Spleen (tissue), 7 donors: ENCODE measurements around the gene NDUFAF2.

Source experiments
- CTCF ChIP-seq, 11 experiments: fragments of 200-600 bp in 7 of 11; fragments of 450-650 bp in 4 of 11; sonication (generic) in 4 of 11; IDR thresholded peaks in 8 of 11; conservative IDR thresholded peaks in 3 of 11; 1 replicate in 7 of 11; 2 replicates in 4 of 11; pipeline versions ENCODE4 v1.4.0 to v1.8.0; 2016 to 2021; ENCODE audit warnings: antibody characterized with exemption in 11 of 11, inconsistent platforms in 4 of 11, mild to moderate bottlenecking in 1 of 11
- POLR2A ChIP-seq, 3 donors: fragments of 450-650 bp; IDR thresholded peaks; one replicate each; pipeline ENCODE4 v1.5.1; 2017; ENCODE audit warnings: antibody characterized with exemption in 3 of 3, mild to moderate bottlenecking in 1 of 3
- POLR2AphosphoS5 ChIP-seq, 3 donors: sonication (generic); formaldehyde crosslinking; IDR thresholded peaks; one replicate each; pipeline ENCODE4 v1.5.1; 2017; ENCODE audit warnings: antibody characterized with exemption in 3 of 3
- donor health status: DM: no; HTN: no; CAD: no; lungs with moderate emphysema.
- donor health status: DM: no; HTN: no; CAD: no.
- donor health status: DM: no; HTN: no; CAD: no.

- TF ChIP-seq CTCF (IDR thresholded peaks at IDR 0.05 in 8 of 11, conservative IDR thresholded peaks at IDR 0.05 in 3 of 11) (no peak), POLR2A (IDR thresholded peaks at IDR 0.05) (no peak), POLR2AphosphoS5 (IDR thresholded peaks at IDR 0.05) (no peak)
Observed at GRCh38 chr5:61132559-61132958, 187.6 kb downstream of the NDUFAF2 start.
